ENCODE data around the gene ITGA3.

ITGA3 gene

DNA sequence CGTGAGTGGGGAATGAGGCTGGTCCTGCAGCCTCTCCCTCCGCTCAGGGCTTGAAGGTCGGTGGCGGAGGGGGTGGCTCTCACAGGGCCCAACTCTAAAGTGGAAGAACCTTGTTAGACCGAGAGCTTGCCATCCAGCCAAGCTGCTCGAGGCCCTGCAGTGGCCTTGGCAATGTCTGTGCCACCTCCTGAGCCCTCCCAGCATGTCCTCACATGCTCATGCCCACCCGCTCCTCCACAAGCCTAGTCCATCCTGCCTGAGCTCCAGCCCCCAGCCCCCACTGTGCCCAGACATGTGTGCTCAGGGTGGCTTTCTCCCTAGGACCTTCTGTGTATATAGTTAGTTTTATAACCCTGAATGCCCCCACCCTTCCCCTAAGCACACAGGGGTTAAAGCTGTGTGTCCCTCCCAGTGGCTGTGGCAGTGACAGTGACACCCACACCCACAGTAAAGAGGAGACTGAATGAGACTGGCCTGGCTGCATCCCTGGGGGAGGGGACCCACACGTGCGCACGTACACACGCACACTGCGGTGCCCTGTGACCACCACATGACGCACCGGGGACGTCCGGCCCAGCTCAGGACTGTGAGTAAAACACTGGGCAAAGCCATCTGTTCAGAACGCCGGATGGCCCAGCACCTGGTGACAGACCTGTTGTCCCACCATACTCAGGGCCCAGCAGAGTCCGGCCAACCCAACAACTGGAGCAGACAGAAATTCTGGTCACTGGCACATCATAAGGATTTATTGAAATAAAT lies 54.9 kb downstream of the ITGA3 start:
- DNase-seq (ENCODE audit: low read depth): no peak

DNA sequence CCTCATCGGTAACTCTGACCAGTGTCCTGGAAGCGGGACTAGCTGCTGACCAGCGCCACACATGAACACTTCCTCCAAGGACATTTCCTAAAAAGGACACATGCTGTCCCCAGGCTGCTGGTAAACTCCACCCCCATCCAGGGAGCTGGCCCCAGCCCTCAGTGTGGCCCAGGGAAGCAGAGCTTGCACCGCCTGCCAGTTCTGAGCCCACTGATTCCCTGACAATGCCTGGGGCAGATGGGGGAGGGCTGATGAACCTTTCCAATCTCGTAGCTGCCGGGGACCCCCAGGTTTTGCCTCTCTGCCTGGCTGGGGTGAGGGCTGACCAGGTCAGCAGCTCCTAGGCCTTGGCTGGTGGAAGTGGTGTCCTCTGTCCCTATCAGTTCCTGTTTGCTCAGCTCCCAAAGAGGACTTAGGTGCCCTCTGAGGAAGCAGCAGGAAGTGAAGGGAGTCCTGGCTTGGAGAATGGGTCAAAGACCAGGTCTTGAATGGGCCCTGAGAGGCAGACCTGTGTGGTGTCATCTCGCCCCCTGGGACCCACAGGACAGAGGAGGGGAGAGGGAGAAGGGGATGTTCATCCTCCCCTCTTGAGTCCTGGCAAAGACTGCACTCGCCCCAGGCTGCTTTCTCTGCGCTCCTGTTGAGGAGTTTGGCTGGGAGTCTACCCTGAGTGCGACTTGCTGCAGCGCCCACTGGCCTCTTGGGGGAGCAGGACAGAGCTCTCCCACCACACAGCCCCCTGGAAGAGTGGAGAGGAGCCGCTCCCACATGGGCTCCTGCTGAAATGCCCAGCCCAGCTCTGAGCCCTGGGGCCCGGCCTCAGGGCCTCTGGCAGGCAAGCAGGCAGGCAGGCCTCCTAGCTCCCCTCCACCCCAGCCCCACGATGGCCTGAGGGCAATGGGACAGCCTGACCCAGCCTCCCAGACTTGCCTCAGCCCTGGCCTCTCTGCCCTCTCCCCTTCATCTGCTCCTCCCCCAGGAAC lies 56.1 kb downstream of the ITGA3 start:
- no peak for DNase-seq (ENCODE audit: low read depth)

DNA sequence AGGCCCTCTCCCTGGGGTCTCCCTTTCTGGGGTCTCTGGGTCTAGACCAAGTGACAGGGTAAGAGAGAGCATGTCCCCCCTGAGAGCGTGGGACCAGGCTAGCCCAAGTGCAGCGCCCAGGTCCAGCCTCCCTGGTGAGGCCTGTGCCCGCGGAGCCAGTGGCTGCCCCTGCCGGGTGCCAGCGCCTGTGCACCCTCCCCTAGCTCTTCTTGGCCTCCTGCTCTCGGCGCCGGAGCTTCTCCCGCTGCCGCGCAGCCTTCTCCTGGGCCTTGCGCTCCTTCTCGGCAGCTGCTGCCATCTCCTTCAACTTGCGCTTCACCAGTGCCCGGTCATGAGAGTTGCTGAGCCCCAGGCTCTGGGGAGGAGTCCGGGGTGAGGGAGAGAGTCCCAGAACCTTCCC lies 56.8 kb downstream of the ITGA3 start:
- DNase-seq (ENCODE audit: low read depth): no peak

DNA sequence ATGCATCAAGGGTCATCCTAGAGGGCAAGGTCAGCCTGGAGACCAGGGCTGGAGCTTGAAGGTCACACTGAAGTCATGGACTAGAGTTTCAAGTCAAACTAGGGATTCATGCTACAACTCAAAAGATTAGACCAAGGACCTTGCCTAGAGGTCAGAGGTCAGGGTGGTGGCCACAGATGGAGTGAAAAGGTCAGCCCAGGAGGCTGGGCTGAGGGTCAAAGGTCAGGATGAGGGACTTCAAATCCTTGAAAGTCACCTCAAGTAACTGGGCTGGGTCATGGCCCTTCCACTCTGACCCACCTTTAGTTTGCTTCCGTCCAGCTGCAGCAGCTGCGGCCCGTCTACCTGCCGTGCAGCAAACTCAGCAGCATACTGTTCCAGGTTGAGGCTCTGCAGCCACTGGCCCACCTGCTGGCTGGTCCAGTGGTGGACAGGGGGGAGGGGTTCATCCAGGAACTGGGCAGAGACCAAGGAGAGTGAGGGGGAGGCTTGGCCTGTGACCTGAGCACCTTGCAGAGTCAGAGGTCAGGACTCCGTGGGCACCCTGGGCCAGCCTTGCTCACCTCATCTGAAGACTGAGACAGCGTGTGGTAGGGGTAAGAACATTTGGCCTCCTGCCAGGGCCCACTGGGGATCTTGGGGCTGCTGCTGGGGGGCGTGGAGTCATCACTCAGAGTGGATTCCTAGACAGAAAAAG lies 57.9 kb downstream of the ITGA3 start:
- no peak for DNase-seq (ENCODE audit: low read depth)

DNA sequence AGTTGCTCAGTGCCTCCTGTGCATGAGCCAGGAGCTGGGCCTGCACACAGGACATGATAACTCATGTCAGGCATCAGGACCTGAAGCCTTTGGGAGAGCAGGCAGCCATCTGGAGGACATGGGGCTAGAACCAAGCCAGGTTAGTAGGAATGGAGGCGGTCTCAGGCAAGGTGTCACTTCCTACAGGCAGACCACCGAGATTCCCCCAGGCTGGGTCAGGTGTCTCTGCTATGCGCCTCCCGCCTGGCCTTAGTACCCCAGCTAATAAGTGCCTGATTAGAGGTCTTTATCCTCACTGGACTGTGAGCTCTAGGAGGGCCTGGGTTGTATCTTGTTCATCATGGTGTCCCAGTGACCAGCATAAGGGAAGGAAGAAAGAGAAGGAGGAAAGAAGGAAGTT lies 58.5 kb downstream of the ITGA3 start:
- no peak for DNase-seq (ENCODE audit: low read depth)

DNA sequence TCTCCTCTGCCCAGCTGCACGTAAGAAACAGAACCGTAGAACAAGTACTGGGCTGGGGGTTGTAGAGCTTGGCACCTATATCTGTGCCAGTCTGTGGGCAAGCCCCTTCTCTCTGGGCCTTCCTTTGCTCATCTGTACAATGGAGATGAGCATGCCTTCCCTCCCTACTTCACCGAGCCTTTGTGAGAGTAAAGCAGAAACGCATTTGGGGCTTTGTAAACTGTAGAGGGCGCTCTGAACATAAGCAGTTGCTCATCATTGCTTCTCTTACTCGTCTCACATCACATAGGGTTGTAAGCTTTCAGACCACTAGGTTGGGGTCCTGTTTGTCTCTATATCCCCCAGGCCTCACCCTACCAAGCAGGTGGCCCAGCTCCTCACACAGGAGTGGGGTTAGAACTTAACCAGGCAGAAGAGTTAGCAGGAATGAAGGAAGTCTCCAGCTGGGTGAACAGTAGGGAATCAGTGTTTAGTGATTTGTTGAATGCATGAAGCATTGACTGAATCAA lies 59.0 kb downstream of the ITGA3 start:
- DNase-seq (ENCODE audit: low read depth): no peak

DNA sequence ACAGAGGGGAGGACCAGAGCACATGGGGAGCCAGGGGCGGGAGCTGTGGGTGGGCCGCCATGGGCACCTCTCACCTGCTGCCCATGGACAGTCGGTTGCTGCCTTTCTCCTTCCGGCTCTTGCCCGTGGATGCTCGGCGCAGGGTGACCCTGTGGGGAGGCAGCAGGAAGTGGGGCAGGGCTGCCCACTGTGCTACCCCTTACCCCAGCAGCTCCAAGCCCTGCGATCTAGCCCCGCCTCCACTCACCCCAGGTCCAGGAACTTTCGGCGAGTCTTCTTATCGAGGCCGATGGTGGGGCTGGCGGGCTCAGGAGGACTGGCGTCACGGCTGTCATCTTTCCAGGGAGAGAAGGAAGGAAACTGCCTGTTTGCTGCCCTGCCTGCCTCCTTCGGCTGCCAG lies 59.8 kb downstream of the ITGA3 start:
- DNase-seq (ENCODE audit: low read depth): no peak

DNA sequence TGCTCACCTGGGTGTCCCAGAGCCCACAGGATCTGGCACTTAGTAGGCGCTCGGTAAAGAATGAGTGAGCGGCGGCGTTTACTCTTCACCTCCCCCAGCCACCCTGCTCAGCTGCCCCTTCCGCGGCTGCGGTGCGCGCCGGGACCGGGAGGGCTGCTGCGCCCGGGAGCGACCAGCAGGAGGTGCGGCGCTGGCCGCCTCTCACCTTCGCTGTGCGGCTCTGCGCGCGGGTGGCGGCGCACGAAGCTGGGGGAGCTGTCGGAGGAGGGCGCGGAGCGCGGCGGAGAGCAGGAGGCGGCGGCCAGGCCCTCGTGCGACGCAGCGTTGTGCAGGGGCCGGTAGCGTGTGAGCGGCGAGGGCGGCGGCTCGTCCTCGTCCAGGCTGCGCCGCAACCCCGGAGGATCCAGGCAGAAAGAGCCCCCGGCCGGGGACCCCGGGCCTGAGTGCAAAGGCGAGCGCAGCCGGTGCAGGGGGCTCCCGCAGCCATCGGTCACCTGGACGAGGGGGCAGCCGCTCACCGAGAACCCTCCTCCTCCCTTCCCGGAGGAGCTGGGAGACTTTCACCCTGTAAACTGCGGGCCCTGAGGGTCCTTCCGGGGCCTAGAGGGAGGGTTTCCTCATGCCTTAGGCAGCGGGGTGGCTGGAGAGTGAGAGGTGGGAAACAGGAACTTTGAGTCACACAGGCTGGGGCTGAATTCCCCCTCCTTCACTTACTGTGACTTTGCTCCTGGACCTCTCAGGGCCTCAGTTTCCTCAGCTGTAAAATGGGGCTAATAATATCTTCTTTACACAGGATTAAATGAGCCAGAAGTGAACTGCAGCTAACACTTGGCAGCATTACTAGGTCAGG lies 61.5 kb downstream of the ITGA3 start:
- peak; percentile 49 for DNase-seq (ENCODE audit: low read depth)

DNA sequence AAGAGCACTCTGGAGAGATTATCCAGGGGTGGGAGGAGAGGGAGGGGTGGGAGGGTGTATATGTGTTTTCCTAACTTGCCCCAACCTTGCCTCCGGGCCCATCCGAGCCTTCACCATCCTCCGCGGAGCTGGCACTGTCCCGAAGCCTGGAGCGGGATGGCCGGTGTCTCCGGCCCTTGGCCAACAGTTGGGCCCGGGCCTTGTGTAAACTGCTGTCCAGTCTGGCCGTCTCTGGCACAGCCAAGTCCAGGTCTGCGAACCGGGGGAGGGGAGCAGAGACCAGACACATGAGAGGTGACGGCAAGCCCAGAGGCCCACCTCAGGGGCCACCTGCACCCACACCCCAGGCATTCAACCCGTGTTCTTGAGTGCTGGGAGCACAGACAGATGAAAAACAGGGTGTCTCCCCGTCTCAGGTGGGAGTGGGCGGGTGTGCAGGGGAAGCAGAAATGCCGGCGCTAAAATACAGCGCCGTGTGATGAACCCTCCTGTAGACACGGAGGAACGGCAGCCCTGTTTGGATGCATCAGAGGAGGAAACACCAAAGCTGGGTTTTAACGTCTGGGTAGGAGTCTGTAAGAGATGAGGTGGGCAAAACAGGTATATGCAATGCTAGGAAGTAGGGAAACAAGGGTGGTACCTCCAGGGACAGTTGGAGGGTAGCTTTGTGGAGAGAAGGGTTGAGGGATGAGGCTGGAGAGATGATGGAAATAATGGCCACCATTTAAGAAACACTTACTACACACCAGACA lies 62.3 kb downstream of the ITGA3 start:
- DNase-seq (ENCODE audit: low read depth): no peak

DNA sequence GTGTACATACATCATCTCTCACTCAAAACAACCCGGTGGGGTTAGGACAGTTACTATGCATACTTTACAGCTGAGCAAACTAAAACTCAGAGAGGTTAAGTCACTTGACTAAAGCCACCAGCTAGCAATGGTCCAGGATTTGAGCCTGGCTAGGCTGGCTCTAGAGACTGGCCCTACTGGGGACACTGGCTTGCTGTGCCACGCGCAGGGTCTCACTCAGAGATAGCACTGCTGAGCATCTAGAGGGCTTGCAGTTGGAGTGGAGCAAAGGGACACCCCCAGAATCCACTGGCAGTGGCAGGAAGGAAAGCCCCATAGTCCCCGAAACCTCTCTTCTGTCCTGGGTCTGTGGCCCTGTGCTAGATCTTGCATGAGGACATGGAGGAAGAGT lies 62.9 kb downstream of the ITGA3 start:
- DNase-seq (ENCODE audit: low read depth): no peak

DNA sequence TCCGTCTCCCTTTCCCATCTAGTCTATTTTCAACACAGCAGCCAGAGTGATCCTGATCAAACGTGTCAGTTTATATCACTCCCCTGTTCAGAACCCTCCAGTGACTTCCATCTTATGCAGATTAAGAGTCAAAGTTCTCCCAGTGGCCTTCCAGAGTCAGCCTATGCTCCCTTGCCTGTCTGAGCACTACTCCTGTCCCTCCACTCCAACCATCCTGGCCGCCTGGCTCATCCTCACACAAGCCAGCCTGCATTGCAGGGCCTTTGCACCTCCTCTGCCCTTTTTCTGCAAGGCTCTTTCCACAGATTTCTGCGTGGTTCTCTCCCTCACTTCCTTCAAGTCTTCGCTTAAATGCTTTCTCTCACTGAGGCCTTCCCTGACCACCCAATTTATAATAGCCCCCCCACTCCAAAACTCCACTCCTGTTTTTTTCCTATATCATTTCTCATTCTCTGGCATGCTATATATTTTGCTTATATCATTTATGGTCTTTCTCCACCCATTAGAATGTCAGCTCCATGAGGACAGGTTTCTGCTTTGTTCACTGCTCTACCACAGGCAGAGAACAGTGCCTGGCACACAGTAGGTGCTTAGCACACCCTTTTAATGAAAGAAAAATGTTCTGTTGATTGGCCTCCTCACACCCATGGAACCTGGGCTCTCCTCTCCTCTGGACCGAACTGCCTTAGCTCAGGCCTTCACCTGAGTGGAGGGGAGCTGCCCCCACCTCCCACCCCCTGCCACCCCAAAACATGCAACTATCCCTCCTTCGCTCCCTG lies 64.8 kb downstream of the ITGA3 start:
- no peak for DNase-seq (ENCODE audit: low read depth)

DNA sequence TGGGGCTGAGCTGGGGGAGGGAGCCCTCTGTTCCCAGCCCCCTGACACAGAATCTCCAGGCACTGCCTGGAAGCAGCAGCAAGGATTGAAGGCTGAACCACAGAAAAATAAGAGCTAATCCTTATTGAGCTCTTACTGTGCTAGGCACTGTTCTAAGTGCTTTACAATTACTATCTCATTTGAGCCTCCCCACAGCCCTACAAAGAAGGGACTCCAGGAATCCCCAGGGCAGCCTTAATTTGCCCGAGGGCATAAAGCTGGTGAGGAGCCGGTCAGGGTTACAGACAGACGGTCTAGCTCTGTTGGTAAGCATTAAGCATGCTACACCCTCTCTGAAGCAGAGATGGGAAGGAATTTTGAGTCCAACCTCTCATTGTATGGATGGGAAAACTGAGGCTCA lies 67.0 kb downstream of the ITGA3 start:
- DNase-seq (ENCODE audit: low read depth): no peak

DNA sequence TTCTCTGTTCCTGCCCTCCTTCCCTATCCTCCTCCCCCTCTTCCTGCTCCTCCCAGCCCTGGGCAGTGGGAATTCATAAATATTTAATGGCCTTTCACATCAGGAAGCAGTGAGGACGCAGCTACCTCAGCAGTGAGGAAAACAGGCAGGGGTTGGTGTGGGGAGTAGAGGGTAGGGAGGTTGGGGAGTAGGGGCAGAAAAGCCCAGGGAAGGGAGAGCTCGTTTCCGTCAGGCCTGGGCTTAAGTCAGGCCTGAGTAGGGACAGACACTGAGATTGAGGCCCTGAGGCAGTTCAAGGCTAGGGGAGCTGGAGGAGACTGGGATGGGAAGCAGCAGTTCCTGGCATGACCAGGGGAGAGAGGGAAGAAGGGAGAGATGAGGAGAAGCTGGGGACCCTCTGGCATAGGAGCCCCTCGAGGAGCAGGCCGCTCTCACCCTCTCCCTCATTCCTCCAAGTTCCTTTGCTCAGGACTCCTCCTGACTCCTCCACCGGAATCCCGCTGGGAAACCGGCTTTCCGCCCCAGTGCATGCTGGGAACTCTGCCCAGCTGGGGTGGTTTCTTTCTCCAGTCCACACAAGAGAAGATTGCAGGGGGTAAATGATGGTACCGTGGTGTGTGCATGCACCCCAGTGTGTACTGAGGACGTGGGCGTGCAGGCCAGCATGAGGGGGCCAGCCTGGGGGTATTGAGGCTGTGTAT lies 67.9 kb downstream of the ITGA3 start:
- DNase-seq (ENCODE audit: low read depth): no peak

DNA sequence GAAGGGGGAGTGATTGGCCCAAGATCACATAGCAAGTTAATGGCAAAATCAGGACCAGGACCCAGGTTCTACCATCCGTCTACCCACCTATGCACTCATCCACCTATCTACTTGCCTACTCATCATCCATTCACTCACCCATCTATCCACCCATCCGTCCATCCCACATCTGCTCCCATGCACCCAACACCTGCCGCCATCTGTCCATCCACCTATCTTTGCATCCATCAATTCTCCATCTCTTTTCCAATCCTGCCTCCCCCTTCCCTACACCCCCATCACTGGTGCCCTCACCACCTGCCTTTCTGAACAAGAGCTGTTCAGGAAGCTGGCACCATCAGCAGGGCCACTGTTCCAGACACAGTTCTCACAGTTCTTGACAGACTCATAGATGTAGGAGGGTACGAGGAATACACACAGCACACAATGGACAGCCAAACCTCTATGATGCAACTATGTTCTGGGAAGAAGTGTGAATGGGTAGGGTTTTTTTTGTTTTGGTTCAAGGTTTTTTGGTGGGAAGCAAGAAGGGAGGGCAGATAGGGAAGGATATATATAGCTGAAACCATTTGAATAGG lies 69.6 kb downstream of the ITGA3 start:
- DNase-seq (ENCODE audit: low read depth): no peak

DNA sequence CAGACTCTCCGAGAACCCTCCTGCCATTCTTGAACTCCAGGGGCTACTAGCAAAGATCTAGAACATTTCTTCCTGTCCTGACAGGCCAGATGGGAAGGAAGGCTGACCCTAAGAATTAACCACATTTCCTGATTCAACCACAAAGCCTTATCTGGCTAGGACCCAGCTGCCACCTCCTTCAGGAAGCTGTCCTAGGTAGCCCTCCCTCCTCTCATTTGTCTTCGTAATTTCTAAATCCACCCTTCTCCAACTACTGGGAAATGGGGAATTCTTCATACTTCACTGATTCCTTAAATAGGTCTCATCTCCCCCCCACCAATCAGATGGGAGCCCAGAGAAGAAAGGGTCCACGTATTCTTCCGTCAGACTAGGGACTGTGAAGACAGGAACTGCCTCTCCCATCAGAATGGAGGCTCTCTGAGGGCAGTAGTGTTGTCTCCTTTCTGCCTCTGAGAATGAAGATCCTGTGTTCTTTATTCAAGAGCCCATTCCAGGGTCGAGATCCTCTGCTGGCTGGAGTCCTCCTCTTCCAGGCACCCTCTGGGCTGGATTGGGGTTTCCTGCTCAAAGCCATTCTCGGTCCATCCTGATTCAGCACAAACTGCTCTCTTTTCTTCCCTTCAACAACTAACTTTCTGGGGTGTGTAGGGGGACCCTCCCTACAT lies 71.9 kb downstream of the ITGA3 start:
- DNase-seq (ENCODE audit: low read depth): no peak

DNA sequence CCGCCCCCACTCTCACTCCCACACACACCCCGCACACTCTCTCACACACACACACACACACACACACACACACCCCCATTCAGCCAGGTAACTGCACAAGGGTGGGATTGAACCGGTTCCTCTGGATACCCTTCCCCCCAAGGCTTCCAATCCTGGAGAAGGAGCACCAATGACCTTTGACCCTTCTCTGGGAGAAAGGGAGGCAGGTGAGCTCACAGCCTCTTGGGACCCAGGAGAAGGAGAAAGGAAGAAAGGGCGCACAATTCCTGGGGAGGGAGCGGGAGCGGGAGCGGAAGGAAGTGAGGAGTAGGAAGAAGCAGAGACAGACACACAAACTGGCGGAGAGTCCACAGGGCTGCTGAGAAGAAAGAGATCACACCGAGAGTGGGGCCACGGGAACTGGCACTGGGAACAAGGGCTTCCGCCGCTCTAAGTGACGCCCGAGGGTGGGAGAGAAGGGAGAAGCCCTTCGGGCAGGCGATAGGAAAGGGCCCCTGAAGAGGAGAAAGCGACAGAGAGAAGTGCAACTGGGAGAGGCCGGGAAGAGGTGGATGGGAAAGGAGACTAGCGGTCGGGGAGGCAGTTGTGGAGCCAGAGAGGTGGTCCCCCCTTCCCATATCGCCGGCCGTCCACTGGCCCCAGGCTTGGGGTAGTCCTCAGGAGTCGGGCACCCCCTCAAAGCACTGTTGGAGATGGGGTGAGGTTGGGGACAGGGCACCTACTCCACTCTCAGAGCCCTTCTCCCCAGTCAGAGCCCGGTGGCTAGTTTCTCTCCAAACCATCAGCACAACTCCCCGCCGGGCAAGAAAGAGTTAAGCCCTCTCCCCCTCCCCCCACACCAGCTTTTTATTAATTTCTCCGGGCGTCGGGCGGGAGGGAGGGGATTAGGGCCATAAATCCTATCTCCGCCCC lies 72.8 kb downstream of the ITGA3 start:
- DNase-seq (ENCODE audit: low read depth): no peak

DNA sequence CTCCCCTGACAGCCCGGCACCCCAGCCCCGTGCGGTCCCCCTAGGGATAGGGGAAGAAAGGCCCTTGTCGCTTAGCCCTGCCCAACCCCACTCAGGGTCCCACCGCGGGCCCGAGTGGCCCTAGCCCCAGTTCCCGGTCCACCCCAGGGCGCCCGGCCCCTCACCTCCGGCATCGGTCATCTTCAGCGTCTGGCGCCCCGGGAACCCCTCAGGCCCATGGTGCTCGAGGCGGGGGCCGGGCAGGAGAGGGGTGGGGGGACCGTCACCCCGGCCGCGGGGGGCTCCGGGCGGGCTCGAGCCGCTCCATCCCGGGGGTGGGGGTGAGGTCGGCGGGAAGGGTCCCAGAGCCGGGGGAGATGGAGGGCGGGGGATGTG lies 73.4 kb downstream of the ITGA3 start:
- no peak for DNase-seq (ENCODE audit: low read depth)
